Upper lobe of left lung (tissue), 4 donors: Measurements from ENCODE around the gene PTPRM.

ENCODE experiments used
- CTCF ChIP-seq, 6 experiments: fragments of 450-650 bp in 4 of 6; fragments of 200-600 bp in 2 of 6; sonication (generic) in 2 of 6; IDR thresholded peaks; one replicate each; pipeline ENCODE4 v1.5.1; 2016 to 2019; ENCODE audit warnings: antibody characterized with exemption in 6 of 6
- POLR2A ChIP-seq, 4 donors: fragments of 450-650 bp; IDR thresholded peaks; one replicate each; pipeline ENCODE4 v1.5.1; 2016 to 2017; ENCODE audit warnings: antibody characterized with exemption in 4 of 4, mild to moderate bottlenecking in 2 of 4

GRCh38 chr18:7980136-7980535 is 413.0 kb downstream of the PTPRM start:
- no peak for TF ChIP-seq POLR2A (IDR thresholded peaks at IDR 0.05)
- TF ChIP-seq CTCF (IDR thresholded peaks at IDR 0.05): no peak
